Muscle layer of colon (tissue), 2 donors: ENCODE data around the gene ADAMTS2.

ENCODE experiments used
- H3K27ac ChIP-seq: one replicate; pipeline ENCODE4 v1.7.0; 2013; ENCODE audit warnings: low read depth, mild to moderate bottlenecking, low read length, moderate library complexity
- H3K27me3 ChIP-seq, 2 donors: one replicate each; pipeline ENCODE4 v1.7.0; 2013; ENCODE audit warnings: low read length in 2 of 2, mild to moderate bottlenecking in 2 of 2; ENCODE audit not compliant: insufficient read depth in 2 of 2, control insufficient read depth in 1 of 2
- H3K36me3 ChIP-seq: one replicate; pipeline ENCODE4 v1.7.0; 2013; ENCODE audit warnings: mild to moderate bottlenecking, low read length; ENCODE audit not compliant: insufficient read depth
- H3K4me1 ChIP-seq: one replicate; pipeline ENCODE4 v1.7.0; 2013; ENCODE audit warnings: mild to moderate bottlenecking, low read length; ENCODE audit not compliant: insufficient read depth
- H3K4me3 ChIP-seq, 2 donors: one replicate each; pipeline ENCODE4 v1.7.0; 2013; ENCODE audit warnings: low read length in 2 of 2, low read depth in 1 of 2, mild to moderate bottlenecking in 1 of 2, moderate library complexity in 1 of 2
- H3K9ac ChIP-seq: one replicate; pipeline ENCODE4 v1.7.0; 2013; ENCODE audit warnings: low read length
- H3K9me3 ChIP-seq: one replicate; pipeline ENCODE4 v1.7.0; 2013; ENCODE audit warnings: mild to moderate bottlenecking, low read length
- donor health status: abdominal sarcoma.
- donor health status: Adenocarcinoma of cecum.

ADAMTS2 gene

GRCh38 chr5:179188636-179189035 lies 156.6 kb downstream of the ADAMTS2 start:
- H3K4me1 ChIP-seq: no peaks in the 10 kb centered on the region
- H3K27ac ChIP-seq: no peak overlapping the region
- no peaks in the 10 kb centered on the region for H3K9me3 ChIP-seq
- H3K4me3 ChIP-seq: no peak overlapping the region
- no peaks in the 10 kb centered on the region for H3K36me3 ChIP-seq
- H3K9ac ChIP-seq: no peak overlapping the region
- no peaks in the 10 kb centered on the region for H3K27me3 ChIP-seq

DNA sequence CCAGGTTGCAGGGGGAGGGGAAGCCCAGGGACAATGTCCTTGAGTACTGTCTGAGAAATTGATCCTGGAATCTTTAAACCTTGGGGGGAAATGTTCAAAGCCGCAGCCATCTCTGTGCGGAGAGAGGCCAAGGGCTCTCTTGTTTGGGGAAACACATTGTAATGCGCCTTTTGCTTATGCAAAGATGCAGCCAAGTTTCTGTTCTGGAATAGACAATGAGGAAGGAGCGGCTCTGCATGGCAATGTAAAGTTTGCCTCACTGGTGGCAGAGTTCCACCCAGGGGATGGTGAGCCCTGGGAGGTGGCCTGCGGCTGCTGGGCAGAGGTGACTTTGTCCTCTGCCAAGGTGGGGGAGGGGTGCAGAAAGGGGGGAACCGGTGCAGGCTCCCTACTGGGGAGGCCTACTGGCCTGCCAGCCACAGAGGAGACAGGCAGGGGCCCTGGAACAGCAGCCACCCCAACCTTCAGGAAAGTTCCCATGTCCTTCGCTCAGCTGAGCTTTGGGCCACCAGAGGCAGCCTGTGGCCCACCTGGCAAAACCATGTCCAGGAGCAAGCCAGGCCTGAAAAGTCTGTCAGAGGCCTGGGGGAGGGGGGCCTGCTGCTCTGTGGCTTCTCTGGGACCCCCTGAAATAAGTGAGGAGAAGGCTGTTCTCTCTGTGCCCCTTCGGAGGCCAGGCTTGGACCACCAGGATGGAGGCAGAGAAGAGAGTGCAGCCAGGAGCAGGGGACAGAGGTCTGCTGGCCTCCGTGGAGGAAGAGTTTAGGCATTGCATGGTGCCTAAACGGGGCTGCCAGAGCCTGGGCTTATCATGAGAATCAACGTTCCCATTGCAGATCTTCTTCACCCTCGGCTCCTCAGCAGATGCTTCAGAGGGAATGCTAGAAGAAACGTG lies 157.3 kb downstream of the ADAMTS2 start:
- H3K4me3 ChIP-seq: no peak overlapping the region
- no peaks in the 10 kb centered on the region for H3K27me3 ChIP-seq
- no peaks in the 10 kb centered on the region for H3K36me3 ChIP-seq
- H3K27ac ChIP-seq: no peak overlapping the region
- H3K9ac ChIP-seq: no peak overlapping the region
- no peaks in the 10 kb centered on the region for H3K4me1 ChIP-seq
- H3K9me3 ChIP-seq: no peaks in the 10 kb centered on the region

DNA sequence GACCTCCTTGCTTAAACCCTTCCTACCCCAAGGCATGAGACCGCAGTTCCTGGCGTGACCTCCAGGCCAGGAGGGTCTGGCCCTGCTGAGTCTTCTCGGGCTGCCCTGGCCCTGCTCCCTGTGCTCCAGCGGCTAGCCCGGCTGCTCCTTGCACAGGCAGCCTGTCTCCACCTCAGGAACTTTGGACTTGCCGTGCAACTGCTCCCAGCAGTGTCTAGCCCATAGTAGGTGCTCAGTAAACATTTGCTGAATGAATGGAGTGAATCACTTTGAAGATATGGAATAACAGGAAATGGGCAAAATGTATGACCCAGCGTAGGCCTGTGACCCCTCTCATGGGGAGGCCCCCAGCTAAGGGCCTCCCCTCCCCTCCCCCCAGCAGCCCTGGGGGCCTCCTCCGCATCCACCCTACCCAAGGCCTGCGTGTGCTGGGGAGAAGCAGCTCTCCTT lies 158.0 kb downstream of the ADAMTS2 start:
- no peaks in the 10 kb centered on the region for H3K27me3 ChIP-seq
- H3K27ac ChIP-seq: no peak overlapping the region
- H3K9me3 ChIP-seq: no peaks in the 10 kb centered on the region
- H3K4me3 ChIP-seq: no peak overlapping the region
- H3K36me3 ChIP-seq: no peaks in the 10 kb centered on the region
- no peak overlapping the region for H3K9ac ChIP-seq
- no peaks in the 10 kb centered on the region for H3K4me1 ChIP-seq

DNA sequence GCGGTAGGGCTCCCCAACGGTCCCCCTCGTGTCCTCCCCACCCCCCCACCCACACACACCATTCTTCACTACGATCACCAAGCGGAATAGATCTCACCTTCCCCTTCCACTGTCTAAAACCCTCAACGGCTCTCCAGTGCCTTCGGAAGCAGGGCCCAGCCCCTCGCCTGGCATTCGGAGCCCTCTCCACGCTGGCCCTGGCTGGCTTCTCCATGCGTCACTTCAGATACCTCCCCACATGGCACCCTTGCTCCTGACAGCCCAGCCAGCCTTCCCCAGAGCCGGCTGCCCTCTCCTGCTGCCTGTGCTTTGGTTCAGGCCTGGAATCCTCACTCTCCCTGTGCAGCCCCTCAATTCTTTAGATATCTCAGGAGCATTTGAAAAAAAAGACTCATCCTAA lies 158.5 kb downstream of the ADAMTS2 start:
- Histone ChIP-seq H3K9me3 (no peaks in the 10 kb centered on the region), H3K27ac (no peak overlapping the region), H3K4me3 (no peak overlapping the region), H3K4me1 (no peaks in the 10 kb centered on the region), H3K36me3 (no peaks in the 10 kb centered on the region), H3K27me3 (no peaks in the 10 kb centered on the region), H3K9ac (no peak overlapping the region)

GRCh38 chr5:179185941-179186411 lies 159.3 kb downstream of the ADAMTS2 start:
- H3K27ac ChIP-seq: no peak overlapping the region
- H3K9me3 ChIP-seq: no peaks in the 10 kb centered on the region
- H3K27me3 ChIP-seq: no peaks in the 10 kb centered on the region
- H3K4me1 ChIP-seq: no peaks in the 10 kb centered on the region
- no peak overlapping the region for H3K9ac ChIP-seq
- H3K36me3 ChIP-seq: no peaks in the 10 kb centered on the region
- no peak overlapping the region for H3K4me3 ChIP-seq

DNA sequence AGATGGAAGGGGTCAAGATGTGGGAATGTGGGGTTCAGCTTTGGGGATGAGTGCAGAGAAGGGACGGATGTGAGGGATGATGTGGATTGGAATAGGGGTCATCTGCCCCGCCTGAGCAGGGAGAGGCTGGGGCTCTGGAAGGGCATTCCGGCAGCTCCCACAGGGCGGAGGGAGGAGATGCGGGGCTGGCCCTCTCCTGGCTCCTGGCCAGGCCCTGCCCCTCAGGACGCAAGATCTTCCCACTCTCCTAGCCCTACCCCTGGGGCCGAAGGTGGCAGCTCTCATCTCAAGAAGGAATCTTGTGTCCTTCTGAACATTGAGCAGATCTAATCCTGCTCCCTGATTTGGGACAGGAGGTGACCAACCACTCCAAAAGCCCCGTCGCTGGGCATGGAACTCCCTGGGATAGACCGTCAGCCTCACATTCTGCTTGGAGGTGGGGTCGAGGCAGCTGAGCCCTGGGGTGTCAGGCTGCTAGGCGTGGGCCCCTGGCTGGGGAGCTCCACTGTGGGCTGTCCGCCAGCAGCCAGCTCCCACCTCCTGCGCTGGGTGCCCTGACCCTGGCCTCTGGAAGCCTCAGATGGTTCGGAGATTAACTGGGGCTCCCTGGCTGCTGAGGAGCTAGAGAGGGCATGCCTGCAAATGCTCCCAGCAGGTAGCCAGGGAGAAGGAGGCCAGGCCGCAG lies 159.9 kb downstream of the ADAMTS2 start:
- H3K4me3 ChIP-seq: no peak overlapping the region
- H3K4me1 ChIP-seq: no peaks in the 10 kb centered on the region
- H3K36me3 ChIP-seq: no peaks in the 10 kb centered on the region
- no peak overlapping the region for H3K27ac ChIP-seq
- no peaks in the 10 kb centered on the region for H3K9me3 ChIP-seq
- no peaks in the 10 kb centered on the region for H3K27me3 ChIP-seq
- no peak overlapping the region for H3K9ac ChIP-seq

GRCh38 chr5:179184521-179185050 lies 160.7 kb downstream of the ADAMTS2 start:
- no peaks in the 10 kb centered on the region for H3K36me3 ChIP-seq
- H3K9ac ChIP-seq: no peak overlapping the region
- no peak overlapping the region for H3K27ac ChIP-seq
- no peak overlapping the region for H3K4me3 ChIP-seq
- no peaks in the 10 kb centered on the region for H3K9me3 ChIP-seq
- no peaks in the 10 kb centered on the region for H3K4me1 ChIP-seq
- no peaks in the 10 kb centered on the region for H3K27me3 ChIP-seq

GRCh38 chr5:179183481-179183880 lies 161.8 kb downstream of the ADAMTS2 start:
- H3K36me3 ChIP-seq: no peaks in the 10 kb centered on the region
- H3K27me3 ChIP-seq: no peaks in the 10 kb centered on the region
- H3K4me1 ChIP-seq: no peaks in the 10 kb centered on the region
- no peak overlapping the region for H3K4me3 ChIP-seq
- H3K27ac ChIP-seq: no peak overlapping the region
- no peaks in the 10 kb centered on the region for H3K9me3 ChIP-seq
- H3K9ac ChIP-seq: no peak overlapping the region

DNA sequence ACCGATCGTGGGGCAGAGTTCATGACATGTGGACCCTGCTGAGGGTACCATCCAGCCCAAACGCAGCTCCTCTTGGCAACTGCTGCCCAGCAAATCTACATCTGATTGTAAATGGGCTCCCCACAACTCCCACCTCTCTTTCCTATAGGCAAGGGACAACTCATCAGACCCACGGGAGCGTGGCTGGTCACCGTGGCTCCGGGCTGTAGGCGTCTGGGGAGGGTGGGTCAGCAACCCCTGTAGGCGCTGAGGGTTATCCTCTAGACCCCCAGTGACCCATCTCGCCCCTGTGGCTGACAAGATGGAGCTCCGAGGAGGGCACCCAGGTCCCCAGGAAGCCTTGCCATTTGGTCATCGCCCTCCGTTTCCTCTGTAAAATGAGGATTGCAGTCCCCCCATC lies 162.7 kb downstream of the ADAMTS2 start:
- H3K9ac ChIP-seq: no peak overlapping the region
- H3K27ac ChIP-seq: no peak overlapping the region
- no peaks in the 10 kb centered on the region for H3K4me1 ChIP-seq
- no peaks in the 10 kb centered on the region for H3K27me3 ChIP-seq
- H3K36me3 ChIP-seq: no peaks in the 10 kb centered on the region
- no peak overlapping the region for H3K4me3 ChIP-seq
- no peaks in the 10 kb centered on the region for H3K9me3 ChIP-seq

DNA sequence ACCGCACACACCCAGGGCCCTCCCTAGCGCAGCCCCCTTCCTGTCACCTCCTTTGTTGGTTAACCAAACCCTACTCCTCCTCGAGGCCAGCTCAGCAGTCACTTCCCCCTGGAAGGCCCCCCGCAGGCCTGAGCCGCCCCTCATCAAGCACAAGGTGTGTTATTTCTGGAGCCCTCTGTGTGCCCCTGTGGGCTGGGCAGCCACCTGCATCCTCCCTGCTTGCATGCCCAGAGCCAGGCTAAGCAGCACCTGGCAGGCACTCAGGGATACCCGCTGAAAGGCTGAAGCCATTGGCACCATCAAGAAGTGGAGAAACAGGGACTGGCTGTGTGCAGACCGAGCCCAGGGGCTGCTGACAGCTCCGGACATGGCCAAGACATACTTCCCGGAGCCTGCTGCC lies 163.3 kb downstream of the ADAMTS2 start:
- H3K9ac ChIP-seq: no peak overlapping the region
- H3K4me3 ChIP-seq: no peak overlapping the region
- H3K36me3 ChIP-seq: no peaks in the 10 kb centered on the region
- H3K27ac ChIP-seq: no peak overlapping the region
- H3K4me1 ChIP-seq: no peaks in the 10 kb centered on the region
- H3K9me3 ChIP-seq: no peaks in the 10 kb centered on the region
- no peaks in the 10 kb centered on the region for H3K27me3 ChIP-seq

DNA sequence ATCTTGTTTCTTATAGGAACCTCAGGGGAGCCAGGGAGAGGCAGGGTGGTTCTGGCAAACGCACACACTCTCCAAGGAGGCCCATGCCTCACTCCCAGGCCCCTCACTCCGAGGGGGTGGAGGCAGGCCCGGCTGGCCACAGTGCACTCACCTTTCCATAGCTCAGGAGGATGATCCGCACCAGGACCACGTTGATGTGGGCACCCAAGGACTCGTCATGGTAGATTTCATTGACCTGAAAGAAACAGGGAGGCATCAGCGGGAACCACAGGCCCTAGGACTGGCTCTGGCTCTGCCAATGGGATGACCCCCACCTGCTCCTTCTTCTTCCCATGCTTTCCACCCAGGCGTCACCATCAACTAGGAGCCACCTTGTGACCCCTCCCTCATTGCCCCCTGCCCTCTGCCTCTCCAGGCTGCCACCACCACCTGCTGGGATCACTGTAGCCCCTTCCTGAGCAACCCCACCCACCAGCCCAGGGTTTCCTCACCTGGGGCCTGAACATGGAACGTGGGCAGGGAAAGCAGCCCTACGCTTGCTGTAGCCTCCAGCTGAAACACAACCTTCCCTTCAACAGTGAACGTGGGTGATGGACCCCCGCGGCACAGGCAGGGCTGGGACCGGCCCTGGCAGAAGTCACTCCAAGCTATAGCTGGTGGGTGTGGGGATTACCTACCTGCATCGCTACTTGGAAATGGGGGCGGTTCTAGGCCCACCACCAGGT lies 164.2 kb downstream of the ADAMTS2 start:
- Histone ChIP-seq H3K4me3 (no peak overlapping the region), H3K27ac (no peak overlapping the region), H3K4me1 (no peaks in the 10 kb centered on the region)

More for the DNA sequence above, 164.2 kb downstream of the ADAMTS2 start:
- Histone ChIP-seq H3K9ac (no peak overlapping the region), H3K27me3 (no peaks in the 10 kb centered on the region), H3K9me3 (no peaks in the 10 kb centered on the region), H3K36me3 (no peaks in the 10 kb centered on the region)
